Medulla oblongata (tissue), 1 donor: ENCODE data around the gene GZF1.

Experiments
- DNase-seq: peaks from one replicate; pipeline ENCODE4 v3.0.0-alpha.2; 2015; ENCODE audit errors: extremely low spot score

Gene GZF1

GRCh38 chr20:23369072-23369823 is 7.3 kb downstream of the GZF1 start:
- DNase-seq, result no peak

GRCh38 chr20:23370274-23370673 is 8.3 kb downstream of the GZF1 start:
- no peak for DNase-seq

GRCh38 chr20:23370873-23371272 is 8.9 kb downstream of the GZF1 start:
- DNase-seq, result no peak

GRCh38 chr20:23371496-23371895 is 9.5 kb downstream of the GZF1 start:
- DNase-seq, result no peak

- DNase-seq, result no peak
These were observed 12.5 kb downstream of the GZF1 start for GRCh38 chr20:23374441-23374840.

GRCh38 chr20:23375827-23376226 is 13.8 kb downstream of the GZF1 start:
- DNase-seq, result no peak

DNA sequence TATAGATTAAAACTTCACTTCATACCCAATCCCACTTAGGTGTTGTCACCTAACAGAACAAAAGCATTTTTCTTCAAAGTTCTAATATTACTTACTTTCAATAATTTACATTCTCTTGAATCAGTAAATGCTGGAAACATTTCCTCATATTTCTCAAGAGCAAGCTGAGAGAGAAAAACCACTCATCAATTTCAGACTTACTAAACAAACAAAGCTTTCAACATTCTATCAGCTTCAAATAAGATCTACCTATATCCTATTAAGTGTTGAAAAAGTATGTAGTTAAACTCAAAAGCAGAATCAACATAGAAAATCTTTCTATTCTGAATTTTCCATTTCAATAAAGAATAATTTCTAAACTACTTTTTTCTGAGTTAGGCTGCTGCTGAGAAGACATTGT is 17.8 kb downstream of the GZF1 start:
- no peak for DNase-seq

DNA sequence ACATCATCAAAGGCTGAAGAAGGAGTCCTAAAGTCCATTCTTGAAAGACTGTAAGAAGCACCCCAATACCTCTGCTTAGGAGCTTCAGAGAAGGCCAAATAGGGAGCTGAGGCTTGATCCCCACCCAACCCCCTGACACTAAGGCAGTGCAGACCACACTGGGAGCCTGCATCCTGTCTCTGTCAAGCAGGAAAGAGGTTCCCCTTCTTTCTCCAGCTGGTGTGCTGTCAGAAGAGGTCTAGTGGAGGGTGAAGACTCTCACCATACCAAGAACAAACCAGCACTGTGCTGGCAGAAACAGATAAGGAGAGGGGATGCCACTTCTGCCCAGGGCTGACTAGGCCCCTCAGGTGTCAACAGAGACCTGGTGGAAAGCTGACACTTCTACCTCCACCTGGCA is 19.9 kb downstream of the GZF1 start:
- no peak for DNase-seq

DNA sequence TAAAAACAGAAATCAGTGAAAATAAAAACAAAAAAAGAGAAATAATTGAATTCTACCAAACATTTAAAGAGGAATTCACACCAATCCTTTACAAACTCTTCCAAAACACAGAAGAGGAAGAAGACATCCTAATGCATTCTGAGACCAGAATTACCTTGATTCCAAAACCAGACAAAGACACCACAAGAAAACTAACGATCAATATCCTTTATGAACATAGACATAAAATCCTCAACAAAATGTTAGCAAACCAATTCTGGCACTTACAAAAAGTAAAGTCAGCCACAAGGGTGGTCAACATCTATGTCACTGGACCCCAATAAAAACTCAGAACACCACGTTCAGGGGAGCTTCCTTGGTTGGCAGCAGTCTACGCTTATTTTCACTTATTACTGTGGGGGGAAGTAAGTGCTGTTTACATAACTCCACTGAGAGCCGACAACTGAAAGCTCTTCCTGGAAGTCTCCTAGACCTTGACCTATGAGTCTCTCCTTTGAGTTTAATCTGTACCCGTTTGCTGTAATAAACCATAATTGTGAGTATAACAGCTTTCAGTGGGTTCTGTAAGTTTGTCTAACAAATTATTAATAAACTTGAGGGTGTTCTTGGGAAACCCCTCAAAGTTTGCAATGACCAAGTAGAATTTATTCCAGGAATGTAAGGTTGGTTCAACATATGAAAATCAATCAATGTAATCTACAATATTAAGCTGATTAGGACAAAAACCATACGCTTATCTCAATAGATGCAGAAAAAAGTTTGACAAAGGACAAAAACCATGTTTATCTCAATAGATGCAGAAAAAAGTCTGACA is 24.5 kb downstream of the GZF1 start:
- no peak for DNase-seq

DNA sequence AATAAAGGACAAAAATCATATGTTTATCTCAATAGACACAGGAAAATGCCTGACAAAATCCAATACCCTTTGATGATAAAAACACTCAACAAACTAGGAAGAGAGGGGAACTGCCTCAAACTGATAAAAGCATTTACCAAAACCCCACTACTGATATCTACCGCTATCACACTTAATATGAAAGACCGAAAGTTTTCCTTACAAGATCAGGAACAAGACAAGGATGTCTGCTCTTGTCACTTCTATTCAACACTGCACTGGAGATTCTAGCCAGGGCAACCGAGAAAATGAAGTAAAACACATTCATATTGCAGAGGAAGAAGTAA is 25.1 kb downstream of the GZF1 start:
- no peak for DNase-seq

DNA sequence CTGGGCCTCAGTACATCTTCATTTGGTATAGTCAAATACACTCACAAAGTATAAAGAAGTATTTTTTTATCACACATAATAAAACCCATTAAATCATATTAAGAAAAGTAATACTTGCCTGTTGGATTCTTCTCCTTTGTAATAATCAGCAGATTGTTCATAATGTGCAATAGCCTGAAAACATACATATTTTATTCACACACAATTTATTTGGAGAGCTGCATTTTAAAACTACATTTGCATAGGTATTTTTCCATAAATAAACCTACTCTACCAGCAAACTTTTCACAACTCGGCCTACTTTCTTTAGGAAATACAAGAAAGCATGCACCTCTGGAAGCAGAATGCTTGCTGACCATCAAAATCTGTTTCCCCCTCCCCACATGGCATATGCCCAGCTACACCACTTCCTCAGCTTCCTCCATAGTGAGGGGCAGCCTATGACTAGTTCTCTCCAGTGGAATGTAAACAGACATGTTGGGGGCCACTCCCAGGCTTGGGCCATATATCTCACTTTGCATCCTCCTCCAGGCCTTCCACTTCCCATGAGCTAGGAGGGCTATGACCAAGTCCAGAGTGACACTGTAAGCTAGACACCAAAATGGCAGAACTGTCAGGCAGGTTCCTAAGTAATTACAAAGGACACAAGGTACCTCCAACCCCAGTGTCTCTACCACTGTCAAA is 28.3 kb downstream of the GZF1 start:
- no peak for DNase-seq

- no peak for DNase-seq
These were observed 29.8 kb downstream of the GZF1 start for GRCh38 chr20:23391707-23392310.

GRCh38 chr20:23393996-23394775 is 32.2 kb downstream of the GZF1 start:
- no peak for DNase-seq

- no peak for DNase-seq
These were observed 35.1 kb downstream of the GZF1 start for GRCh38 chr20:23396950-23397627.

DNA sequence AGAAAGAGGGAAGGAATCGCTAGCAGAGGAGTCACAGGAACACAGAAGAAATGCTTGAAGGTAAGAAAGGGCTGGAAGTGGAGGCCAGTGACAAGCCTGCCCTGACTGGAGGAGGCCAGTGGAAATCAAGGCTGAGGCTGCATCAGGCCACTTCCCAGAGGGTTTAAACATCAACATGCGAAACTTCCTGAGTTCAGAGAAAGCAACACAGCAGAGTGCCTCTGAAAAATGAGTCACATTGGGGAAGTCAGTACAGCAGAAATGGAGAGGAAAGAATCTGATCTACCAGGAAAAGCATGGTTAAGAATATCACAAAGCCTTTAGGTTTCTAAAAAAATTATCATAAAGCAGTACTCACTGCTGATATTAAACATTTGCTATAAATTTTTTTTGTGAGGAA is 36.0 kb downstream of the GZF1 start:
- no peak for DNase-seq

DNA sequence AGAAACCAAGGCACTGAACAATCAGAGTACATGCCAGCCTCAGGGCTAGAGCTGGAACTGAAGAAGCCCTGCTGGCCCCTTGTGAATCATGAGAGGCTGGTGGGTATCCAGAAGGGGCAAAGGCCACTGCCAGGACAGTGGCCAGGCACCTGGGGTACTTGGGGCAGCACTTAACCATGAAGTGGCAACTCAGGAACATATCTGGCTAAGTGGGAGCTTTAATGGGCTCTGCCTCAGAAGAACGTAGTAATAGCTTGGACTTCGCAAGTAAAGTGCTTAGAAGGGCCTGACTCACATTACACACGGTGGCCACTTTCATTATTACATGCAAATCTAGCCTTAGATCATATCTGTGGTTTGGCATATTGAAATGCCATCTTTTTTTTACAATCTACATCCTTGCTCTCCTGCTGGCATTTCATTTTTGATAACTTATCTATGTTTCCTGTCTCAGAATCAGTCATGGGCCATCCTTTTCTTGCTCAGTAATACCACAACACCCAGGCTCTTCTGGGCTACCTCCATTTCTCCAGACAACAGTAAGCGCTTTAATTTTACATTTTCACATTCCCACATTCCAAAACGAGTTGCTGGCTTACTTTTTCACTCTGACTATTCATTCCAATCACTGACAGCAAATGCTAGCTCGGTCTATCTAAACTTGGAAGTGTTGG is 37.7 kb downstream of the GZF1 start:
- DNase-seq, result no peak

DNA sequence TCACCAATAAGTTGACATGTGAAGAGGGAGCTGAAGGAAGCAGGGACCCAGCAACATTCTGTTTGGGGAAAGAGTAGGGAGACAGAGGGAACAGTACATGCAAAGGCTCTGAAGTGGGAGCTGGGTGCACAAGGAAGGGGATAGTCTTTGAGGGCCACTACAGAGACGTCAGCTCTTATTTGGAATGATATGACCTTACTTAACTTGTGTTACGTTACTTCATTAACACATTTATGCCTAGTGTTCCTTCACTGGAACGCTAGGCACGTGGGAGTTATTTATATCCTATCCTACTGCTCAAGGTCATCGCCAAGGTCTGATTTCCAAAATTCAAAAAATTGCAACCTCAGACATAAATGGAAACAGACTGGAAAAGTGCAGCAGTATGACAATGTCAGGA is 39.1 kb downstream of the GZF1 start:
- DNase-seq, result no peak

GRCh38 chr20:23403751-23404150 is 41.8 kb downstream of the GZF1 start:
- DNase-seq, result no peak

DNA sequence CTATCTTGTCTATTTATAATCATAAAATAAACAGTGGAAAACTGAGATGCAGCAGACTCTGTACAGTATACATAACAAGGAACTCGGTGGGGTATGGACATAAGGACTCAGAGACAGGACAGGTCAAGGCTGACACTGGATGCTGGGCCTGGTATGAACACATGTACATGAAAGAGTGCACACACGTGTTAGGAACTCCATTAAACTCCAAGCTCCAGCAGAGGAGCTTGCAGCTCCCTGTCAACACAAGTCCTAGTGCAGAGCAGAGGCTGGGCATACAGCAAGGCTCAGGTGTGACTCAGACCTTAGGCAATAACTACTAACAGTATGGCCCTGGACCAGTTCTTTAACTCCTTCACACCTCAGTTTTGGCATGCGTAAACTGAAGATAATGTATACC is 42.2 kb downstream of the GZF1 start:
- no peak for DNase-seq

GRCh38 chr20:23406880-23407279 is 44.9 kb downstream of the GZF1 start:
- no peak for DNase-seq
